A549 (cell line): ENCODE data around the gene SPINK7. TPM values are rescaled to one million over a fixed set of nuclear protein-coding genes. Genes with fewer than 3 reads are reported as not detected.

Experiments used
- ATAC-seq, 2 experiments: fragments of 200-7000 bp in 1 of 2; fragments of >200 bp in 1 of 2; cut with Nextera tagmentation in 1 of 2; cut with Tn5 transposase in 1 of 2; 3 replicates each; pipeline versions ENCODE4 v1.8.0 to v1.9.1; 2018 to 2020; ENCODE audit warnings: mild to moderate bottlenecking in 1 of 2, moderate library complexity in 1 of 2
- CTCF ChIA-PET: fragments of 300-600 bp; sonication (Branson Sonifier 250); formaldehyde crosslinking; extraction: SDS; loops from one replicate; lab custom pipeline; 2021; ENCODE audit warnings: antibody characterized with exemption, inconsistent platforms; lab: Yijun Ruan, JAX
- POLR2A ChIA-PET: fragments of 350-600 bp; formaldehyde crosslinking; extraction: SDS; loops from one replicate; lab custom pipeline; 2021; ENCODE audit warnings: antibody characterized with exemption, inconsistent platforms; lab: Yijun Ruan, JAX
- DNase-seq, 2 experiments: peaks; one replicate each; pipeline versions ENCODE4 v3.0.0 to v3.0.0-alpha.2; 2011 to 2016; ENCODE audit warnings: low read depth in 1 of 2, low spot score in 1 of 2
- FAIRE-seq: peaks from 2 replicates; lab custom pipeline; 2011; peaks lifted over from hg19 to GRCh38; lab: Jason Lieb, UNC
- H3K27ac ChIP-seq, 2 experiments: fragments of >200 bp; sonication (Bioruptor Twin); formaldehyde crosslinking; 3 replicates each; pipeline ENCODE4 v1.5.1; 2016 to 2017
- H3K4me1 ChIP-seq: fragments of >200 bp; sonication (Bioruptor Twin); formaldehyde crosslinking; 3 replicates; pipeline ENCODE4 v1.6.1; 2016
- H3K4me2 ChIP-seq: fragments of >200 bp; sonication (Bioruptor Twin); formaldehyde crosslinking; 3 replicates; pipeline ENCODE4 v1.6.1; 2016
- H3K4me3 ChIP-seq: fragments of >200 bp; sonication (Bioruptor Twin); formaldehyde crosslinking; 3 replicates; pipeline ENCODE4 v1.5.1; 2016
- H3K9me3 ChIP-seq: fragments of >200 bp; sonication (Bioruptor Twin); formaldehyde crosslinking; 3 replicates; pipeline ENCODE4 v1.6.1; 2016
- ATOH8 ChIP-seq: fragments of 250-450 bp; sonication (Bioruptor Pico); IDR thresholded peaks from 2 replicates; pipeline ENCODE4 v1.5.0; 2020; ENCODE audit warnings: low read depth, mild to moderate bottlenecking, moderate library complexity
- BHLHE40 ChIP-seq: IDR thresholded peaks from 2 replicates; pipeline ENCODE4 v1.6.1; 2012; ENCODE audit warnings: low read depth, low read length, inconsistent platforms
- CBX2 ChIP-seq: fragments of 200-600 bp; sonication (generic); IDR thresholded peaks from 2 replicates; pipeline ENCODE4 v1.6.1; 2016; ENCODE audit warnings: low read depth, mild to moderate bottlenecking, borderline replicate concordance
- CEBPB ChIP-seq, 2 experiments: fragments of >200 bp in 1 of 2; sonication (Bioruptor Twin) in 1 of 2; formaldehyde crosslinking in 1 of 2; IDR thresholded peaks; 2 replicates each; pipeline ENCODE4 v1.6.1; 2012 to 2016
- CHD4 ChIP-seq: fragments of 200-600 bp; sonication (generic); IDR thresholded peaks from 2 replicates; pipeline ENCODE4 v1.6.1; 2016; ENCODE audit warnings: antibody characterized with exemption, mild to moderate bottlenecking, borderline replicate concordance
- EHF ChIP-seq: fragments of 250-450 bp; sonication (Bioruptor Pico); IDR thresholded peaks from 2 replicates; pipeline ENCODE4 v1.5.0; 2020; ENCODE audit warnings: mild to moderate bottlenecking
- EHMT2 ChIP-seq: fragments of 200-600 bp; sonication (generic); IDR thresholded peaks from 2 replicates; pipeline ENCODE4 v1.6.1; 2016; ENCODE audit warnings: antibody characterized with exemption, low read depth, mild to moderate bottlenecking, moderate library complexity
- ESRRA ChIP-seq: fragments of 150-350 bp; IDR thresholded peaks from 2 replicates; pipeline ENCODE4 v1.6.1; 2014; ENCODE audit warnings: mild to moderate bottlenecking, low read length, borderline replicate concordance
- FOSL2 ChIP-seq, 2 experiments: fragments of 450-650 bp in 1 of 2; fragments of >200 bp in 1 of 2; sonication (Bioruptor Twin) in 1 of 2; formaldehyde crosslinking; IDR thresholded peaks; 2 replicates each; pipeline versions ENCODE4 v1.5.0 to v1.6.1; 2016 to 2020; ENCODE audit warnings: mild to moderate bottlenecking in 1 of 2, moderate library complexity in 1 of 2
- FOXS1 ChIP-seq: fragments of 250-450 bp; sonication (Bioruptor Pico); IDR thresholded peaks from 2 replicates; pipeline ENCODE4 v1.5.0; 2020; ENCODE audit warnings: mild to moderate bottlenecking, moderate library complexity
- GATA3 ChIP-seq: IDR thresholded peaks from 2 replicates; pipeline ENCODE4 v1.6.1; 2012; ENCODE audit warnings: borderline replicate concordance
- HDAC2 ChIP-seq: fragments of 200-600 bp; sonication (generic); IDR thresholded peaks from 2 replicates; pipeline ENCODE4 v1.6.1; 2016
- HOXA7 ChIP-seq: fragments of 250-450 bp; sonication (Bioruptor Pico); IDR thresholded peaks from 2 replicates; pipeline ENCODE4 v1.5.0; 2020; ENCODE audit warnings: mild to moderate bottlenecking, moderate library complexity
- HOXB13 ChIP-seq: fragments of 250-450 bp; sonication (Bioruptor Pico); IDR thresholded peaks from 2 replicates; pipeline ENCODE4 v1.5.0; 2020; ENCODE audit warnings: low read depth, mild to moderate bottlenecking, moderate library complexity
- JUN ChIP-seq, 2 experiments: fragments of >200 bp; sonication (Bioruptor Twin); formaldehyde crosslinking; IDR thresholded peaks; 2 replicates in 1 of 2; 3 replicates in 1 of 2; pipeline ENCODE4 v1.6.1; 2016 to 2017
- KDM5A ChIP-seq: fragments of 200-600 bp; sonication (generic); IDR thresholded peaks from 2 replicates; pipeline ENCODE4 v1.6.1; 2016; ENCODE audit warnings: antibody characterized with exemption, mild to moderate bottlenecking
- MAFK ChIP-seq: fragments of 450-650 bp; IDR thresholded peaks from 2 replicates; pipeline ENCODE4 v1.6.1; 2014; ENCODE audit not compliant: partially characterized antibody
- MAZ ChIP-seq: fragments of 150-350 bp; IDR thresholded peaks from 2 replicates; pipeline ENCODE4 v1.6.1; 2014; ENCODE audit warnings: antibody characterized with exemption, low read depth, low read length, borderline replicate concordance
- NFE2L2 ChIP-seq: fragments of 150-350 bp; conservative IDR thresholded peaks from 2 replicates; pipeline ENCODE4 v1.6.1; 2014; ENCODE audit warnings: low read length
- NR3C1 ChIP-seq: fragments of >200 bp; sonication (Bioruptor Twin); formaldehyde crosslinking; IDR thresholded peaks from 3 replicates; pipeline ENCODE4 v1.6.1; 2017
- POLR2A ChIP-seq: IDR thresholded peaks from 2 replicates; pipeline ENCODE4 v1.6.1; 2012; ENCODE audit warnings: mild to moderate bottlenecking, low read length
- POLR2AphosphoS2 ChIP-seq: conservative IDR thresholded peaks from 2 replicates; pipeline ENCODE4 v1.6.1; 2012; ENCODE audit warnings: low read length, improper control_type of control experiment, inconsistent platforms
- RARB ChIP-seq: fragments of 250-450 bp; sonication (Bioruptor Pico); IDR thresholded peaks from 2 replicates; pipeline ENCODE4 v1.8.0; 2021; ENCODE audit warnings: mild to moderate bottlenecking, moderate library complexity
- RCOR1 ChIP-seq: fragments of 150-350 bp; IDR thresholded peaks from 2 replicates; pipeline ENCODE4 v1.6.1; 2014; ENCODE audit warnings: antibody characterized with exemption, low read length, low read depth
- RFX5 ChIP-seq: fragments of 450-650 bp; IDR thresholded peaks from 2 replicates; pipeline ENCODE4 v1.7.1; 2014; ENCODE audit warnings: antibody characterized with exemption, mild to moderate bottlenecking, moderate library complexity
- RNF2 ChIP-seq: fragments of 200-600 bp; sonication (generic); IDR thresholded peaks from 2 replicates; pipeline ENCODE4 v1.6.1; 2016; ENCODE audit warnings: low read depth, mild to moderate bottlenecking, antibody characterized with exemption, moderate library complexity, borderline replicate concordance
- TFCP2L1 ChIP-seq: fragments of 250-450 bp; sonication (Bioruptor Pico); IDR thresholded peaks from 2 replicates; pipeline ENCODE4 v1.5.0; 2021; ENCODE audit warnings: mild to moderate bottlenecking
- TP53 ChIP-seq: fragments of 250-450 bp; sonication (Bioruptor Pico); IDR thresholded peaks from 2 replicates; pipeline ENCODE4 v1.5.0; 2021; ENCODE audit warnings: mild to moderate bottlenecking, moderate library complexity
- ZFP36 ChIP-seq: fragments of 450-650 bp; IDR thresholded peaks from 2 replicates; pipeline ENCODE4 v1.6.1; 2014; ENCODE audit warnings: borderline replicate concordance; ENCODE audit not compliant: partially characterized antibody
- ZNF302 ChIP-seq: fragments of 250-450 bp; sonication (Bioruptor Pico); IDR thresholded peaks from 2 replicates; pipeline ENCODE4 v1.9.0; 2021; ENCODE audit warnings: inconsistent platforms, mild to moderate bottlenecking, moderate library complexity
- WGBS: methylation state at CpG from one replicate; pipeline ENCODE4 v1.1.6; 2017; ENCODE audit errors: missing lambda C conversion rate; 5-methylcytosine and 5-hydroxymethylcytosine counted together
- polyA plus RNA-seq, 4 experiments: library from polyadenylated mRNA; depleted of rRNA in 3 of 4; stranded (reverse); fragments of >200 nt; fragmentation: RNase III in 1 of 4; extraction: RNeasy Plus Mini Kit Qiagen cat#74134 plus additional on column Dnase treatment in 1 of 4; gene quantifications; 2 replicates in 3 of 4; 3 replicates in 1 of 4; pipeline ENCODE4 v1.2.3, GENCODE V29; 2011 to 2017
- TF ChIP-seq, protein P1 (sequence below): IDR thresholded peaks from 2 replicates; pipeline ENCODE4 v1.6.1; 2012
- TF ChIP-seq, protein P2 (sequence below): fragments of 250-450 bp; sonication (Bioruptor Pico); IDR thresholded peaks from 2 replicates; pipeline ENCODE4 v1.5.0; 2021; ENCODE audit warnings: mild to moderate bottlenecking, moderate library complexity, borderline replicate concordance
- TF ChIP-seq, protein P3 (sequence below): IDR thresholded peaks from 2 replicates; pipeline ENCODE4 v1.6.1; 2012

Gene SPINK7
- polyA plus RNA-seq, 2 of the 4 experiments (the other 2 are of a cell fraction): not detected

- TF ChIP-seq JUN (IDR thresholded peaks at IDR 0.05) (no peak), HOXA7 (CRISPR knock-in tag) (no peak), RFX5 (no peak), EHF (CRISPR knock-in tag) (no peak)
Observed at GRCh38 chr5:148343603-148344487, 31.6 kb downstream of the SPINK7 start (continued).

DNA sequence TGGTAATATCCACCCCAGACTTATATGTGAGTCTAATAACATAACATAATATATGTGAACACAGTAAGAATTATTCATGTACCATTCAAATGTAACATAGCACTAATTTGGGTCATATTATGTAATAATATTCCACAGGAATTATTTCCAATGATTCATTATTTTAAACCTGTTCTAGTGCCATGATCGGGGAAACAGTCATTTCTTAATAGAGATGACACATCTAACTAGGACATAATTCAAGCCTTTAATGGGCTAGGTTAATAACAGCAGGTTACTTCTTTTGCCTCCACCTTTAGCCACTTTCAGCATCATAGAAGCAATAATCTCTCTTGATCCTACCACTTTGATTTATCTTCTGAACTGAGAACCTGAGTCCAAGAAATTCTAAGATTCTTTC, 35.5 kb downstream of the SPINK7 start:
- H3K4me2 ChIP-seq: no peak overlapping the region
- ATAC-seq (no peak), FAIRE-seq (no peak), DNase-seq (no peak)
- no peak overlapping the region for H3K27ac ChIP-seq
- ChIA-PET CTCF (interaction anchor here (1.0 kb wide), 1 partner anchor 13 kb away, joined by 3 read pairs; no protein-coding TSS in a partner anchor), POLR2A (no interaction called here)
- H3K4me1 ChIP-seq: no peaks in the 10 kb centered on the region
- no peaks in the 10 kb centered on the region for H3K9me3 ChIP-seq
- TF ChIP-seq ATOH8 (no peak), RARB (no peak), NR3C1 (no peak), FOXS1 (CRISPR knock-in tag) (no peak), MAFK (no peak), RCOR1 (no peak), KDM5A (no peak), POLR2AphosphoS2 (no peak), EHF (CRISPR knock-in tag) (no peak), ESRRA (no peak), CEBPB (IDR thresholded peaks at IDR 0.05) (no peak), MAZ (no peak), FOSL2 (IDR thresholded peaks at IDR 0.05) (no peak), FOSL2 (CRISPR knock-in tag; IDR thresholded peaks at IDR 0.05) (no peak), GATA3 (no peak), ZFP36 (no peak)
- TF ChIP-seq, protein P1, sequence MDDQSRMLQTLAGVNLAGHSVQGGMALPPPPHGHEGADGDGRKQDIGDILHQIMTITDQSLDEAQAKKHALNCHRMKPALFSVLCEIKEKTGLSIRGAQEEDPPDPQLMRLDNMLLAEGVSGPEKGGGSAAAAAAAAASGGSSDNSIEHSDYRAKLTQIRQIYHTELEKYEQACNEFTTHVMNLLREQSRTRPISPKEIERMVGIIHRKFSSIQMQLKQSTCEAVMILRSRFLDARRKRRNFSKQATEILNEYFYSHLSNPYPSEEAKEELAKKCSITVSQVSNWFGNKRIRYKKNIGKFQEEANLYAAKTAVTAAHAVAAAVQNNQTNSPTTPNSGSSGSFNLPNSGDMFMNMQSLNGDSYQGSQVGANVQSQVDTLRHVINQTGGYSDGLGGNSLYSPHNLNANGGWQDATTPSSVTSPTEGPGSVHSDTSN: no peak
- H3K4me3 ChIP-seq: no peak overlapping the region
- 8% methylated on average over 1 of the region's 1 CpG for WGBS

GRCh38 chr5:148352696-148353095, 40.5 kb downstream of the SPINK7 start:
- POLR2A ChIA-PET: no interaction called here
- CTCF ChIA-PET: interaction anchor here (0.7 to 1.3 kb wide), 2 partner anchors 22 to 680 kb away, joined by 3 to 4 read pairs; no protein-coding TSS in a partner anchor
- no peak overlapping the region for H3K4me2 ChIP-seq
- 15% methylated on average over 1 of the region's 1 CpG for WGBS
- FAIRE-seq: no peak
- ATAC-seq: no peak
- no peaks in the 10 kb centered on the region for H3K9me3 ChIP-seq
- H3K27ac ChIP-seq: no peak overlapping the region
- H3K4me3 ChIP-seq: no peak overlapping the region
- no peaks in the 10 kb centered on the region for H3K4me1 ChIP-seq
- no peak for DNase-seq
- TF ChIP-seq EHMT2 (no peak), HDAC2 (no peak), HOXB13 (CRISPR knock-in tag) (no peak), NFE2L2 (no peak), POLR2A (no peak), RNF2 (no peak), GATA3 (no peak), CHD4 (no peak), BHLHE40 (no peak), MAFK (no peak), TFCP2L1 (CRISPR knock-in tag) (no peak), TP53 (CRISPR knock-in tag) (no peak), ESRRA (no peak), ZNF302 (CRISPR knock-in tag) (no peak), FOSL2 (IDR thresholded peaks at IDR 0.05) (no peak), FOSL2 (CRISPR knock-in tag; IDR thresholded peaks at IDR 0.05) (no peak), POLR2AphosphoS2 (no peak), CBX2 (no peak)
- TF ChIP-seq, protein P2, sequence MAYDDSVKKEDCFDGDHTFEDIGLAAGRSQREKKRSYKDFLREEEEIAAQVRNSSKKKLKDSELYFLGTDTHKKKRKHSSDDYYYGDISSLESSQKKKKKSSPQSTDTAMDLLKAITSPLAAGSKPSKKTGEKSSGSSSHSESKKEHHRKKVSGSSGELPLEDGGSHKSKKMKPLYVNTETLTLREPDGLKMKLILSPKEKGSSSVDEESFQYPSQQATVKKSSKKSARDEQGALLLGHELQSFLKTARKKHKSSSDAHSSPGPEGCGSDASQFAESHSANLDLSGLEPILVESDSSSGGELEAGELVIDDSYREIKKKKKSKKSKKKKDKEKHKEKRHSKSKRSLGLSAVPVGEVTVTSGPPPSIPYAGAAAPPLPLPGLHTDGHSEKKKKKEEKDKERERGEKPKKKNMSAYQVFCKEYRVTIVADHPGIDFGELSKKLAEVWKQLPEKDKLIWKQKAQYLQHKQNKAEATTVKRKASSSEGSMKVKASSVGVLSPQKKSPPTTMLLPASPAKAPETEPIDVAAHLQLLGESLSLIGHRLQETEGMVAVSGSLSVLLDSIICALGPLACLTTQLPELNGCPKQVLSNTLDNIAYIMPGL (CRISPR knock-in tag): no peak
- TF ChIP-seq, protein P3, sequence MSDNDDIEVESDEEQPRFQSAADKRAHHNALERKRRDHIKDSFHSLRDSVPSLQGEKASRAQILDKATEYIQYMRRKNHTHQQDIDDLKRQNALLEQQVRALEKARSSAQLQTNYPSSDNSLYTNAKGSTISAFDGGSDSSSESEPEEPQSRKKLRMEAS: no peak
